NOMO-1 treated with DMSO at 0.1 percent for 48 hours (cell line): ENCODE data around the gene TMEM253.
A peak's percentile ranks its signal among the peaks of the same experiment; 100 is the strongest.

Experiments
- DNase-seq: peaks from one replicate; lab custom pipeline; 2025; ENCODE audit not compliant: unreplicated experiment; lab: John Stamatoyannopoulos, UW

TMEM253 gene

DNA sequence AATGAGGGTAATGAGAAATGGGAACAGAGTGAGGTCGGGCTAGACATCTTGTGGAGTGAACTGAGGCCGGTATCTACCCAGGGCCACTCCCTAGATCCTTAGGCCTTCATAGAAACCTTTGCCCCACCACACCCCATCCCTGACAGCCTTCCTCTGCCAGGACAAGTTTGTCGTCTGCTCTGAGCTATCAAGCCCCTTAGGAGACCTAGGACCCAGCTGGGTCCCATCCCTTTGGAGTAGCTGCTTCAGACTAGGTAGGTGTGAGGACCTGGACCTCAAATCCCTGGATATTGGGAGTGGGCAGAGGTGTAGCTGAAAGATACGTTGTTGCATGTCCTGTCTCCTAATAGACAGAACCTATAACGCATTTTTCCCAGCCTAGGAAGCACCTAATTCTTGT is at the start of gene TMEM253:
TSS of gene TMEM253 (plus strand) at position 136 of the 400 bp plus-strand sequence. CDS start 278 bp downstream, outside the sequence.
- no peak for DNase-seq

DNA sequence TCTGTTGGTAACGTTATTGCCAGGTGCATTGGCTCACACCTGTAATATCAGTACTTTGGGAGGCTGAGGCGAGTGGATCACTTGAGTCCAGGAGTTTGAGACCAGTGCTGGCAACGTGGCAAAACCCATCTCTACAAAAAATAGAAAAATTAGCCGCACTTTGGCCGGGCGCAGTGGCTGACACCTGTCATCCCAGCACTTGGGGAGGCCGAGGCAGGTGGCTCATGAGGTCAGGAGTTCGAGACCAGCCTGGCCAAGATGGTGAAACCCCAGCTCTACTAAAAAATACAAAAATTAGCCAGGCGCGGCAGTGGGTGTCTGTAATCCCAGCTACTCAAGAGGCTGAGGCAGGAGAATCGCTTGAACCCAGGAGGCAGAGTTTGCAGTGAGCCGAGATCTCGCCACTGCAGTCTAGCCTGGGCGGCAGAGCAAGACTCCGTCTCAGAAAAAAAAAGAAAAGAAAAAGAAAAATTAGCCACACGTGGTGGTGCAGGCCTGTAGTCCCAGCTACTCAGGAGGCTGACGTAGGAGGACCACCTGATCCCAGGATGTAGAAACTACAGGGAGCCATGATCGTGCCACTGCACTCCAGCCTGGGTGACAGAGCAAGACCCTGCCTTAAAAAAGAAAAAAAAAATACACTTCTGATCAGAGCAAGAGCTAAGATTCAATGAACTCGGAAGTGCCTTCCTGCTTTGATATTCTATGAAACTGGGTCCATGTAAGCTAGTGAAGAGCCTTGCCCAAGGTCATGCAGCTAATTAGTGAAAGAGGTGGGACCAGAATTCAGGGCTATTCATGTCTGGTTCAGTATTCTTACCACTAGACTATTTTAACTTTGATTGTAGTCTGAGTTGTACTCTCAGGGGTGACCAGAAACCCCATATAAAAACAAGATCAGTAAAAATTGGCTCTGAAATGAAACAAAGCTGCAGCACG is 47.4 kb upstream of the TMEM253 start:
- no peak for DNase-seq

- no peak for DNase-seq
Observed at GRCh38 chr14:21054123-21054767, 46.6 kb upstream of the TMEM253 start.

DNA sequence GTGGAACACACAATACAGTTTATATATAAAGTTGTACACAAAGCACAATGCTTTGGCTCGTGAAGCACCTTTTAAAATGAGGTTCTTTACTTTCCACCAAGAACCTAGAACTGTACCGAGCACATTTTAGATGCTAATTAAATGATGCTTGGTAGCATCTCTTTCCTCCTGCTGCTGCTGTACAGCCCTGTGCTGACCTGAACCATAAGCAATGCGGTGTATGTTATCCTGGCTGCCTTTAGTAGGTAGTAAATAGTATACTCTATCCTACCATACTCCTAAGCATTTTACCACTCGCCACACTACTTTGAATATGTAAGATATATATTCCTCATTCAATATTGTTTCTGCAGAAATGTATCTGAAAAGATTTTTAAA is 46.1 kb upstream of the TMEM253 start:
- no peak for DNase-seq

- DNase-seq = no peak
Observed at GRCh38 chr14:21055432-21056117, 45.3 kb upstream of the TMEM253 start.

- no peak for DNase-seq
Observed at GRCh38 chr14:21056520-21057163, 44.2 kb upstream of the TMEM253 start.

- DNase-seq = no peak
Observed at GRCh38 chr14:21057803-21058675, 42.8 kb upstream of the TMEM253 start, which contains the start of gene RNASE8. Gene RNASE8 (plus strand): TSS chr14:21057822. CDS start chr14:21057893, 71 bp downstream.

GRCh38 chr14:21058903-21059302 is 42.0 kb upstream of the TMEM253 start:
- no peak for DNase-seq

DNA sequence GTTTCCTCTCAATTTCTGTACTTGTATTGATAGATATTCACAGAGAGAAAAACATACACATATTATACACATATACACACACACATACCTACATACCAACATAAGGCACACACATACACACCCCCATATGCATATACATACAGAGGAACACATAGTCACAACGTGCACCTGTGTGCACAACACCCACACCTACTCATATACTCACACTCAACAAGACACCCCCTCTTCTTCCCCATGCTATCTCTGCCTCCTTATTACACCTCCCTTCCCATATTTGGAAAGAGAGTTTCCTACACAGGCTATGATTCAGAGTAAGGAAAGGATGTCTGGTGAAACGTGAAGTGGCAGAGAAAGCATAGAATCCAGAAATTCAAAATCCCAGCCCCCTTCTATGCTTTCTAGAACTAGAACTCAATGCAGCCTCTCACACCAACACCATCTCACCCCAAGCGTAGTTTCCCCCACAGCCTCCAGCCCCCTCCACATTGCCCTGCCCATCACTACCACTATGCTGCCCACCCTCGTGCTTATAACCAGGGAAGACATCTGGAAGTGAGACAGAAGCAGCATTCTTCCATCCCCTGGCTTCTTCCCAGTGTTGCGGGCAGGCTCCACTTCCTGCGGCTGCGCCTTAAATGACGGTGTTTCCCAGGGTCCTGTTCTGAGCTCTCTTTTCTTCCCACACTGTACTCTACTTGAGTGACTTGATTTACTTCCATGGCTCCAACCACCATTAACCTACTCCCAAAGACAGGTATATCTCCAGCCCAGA is 40.8 kb upstream of the TMEM253 start:
- DNase-seq = no peak

DNA sequence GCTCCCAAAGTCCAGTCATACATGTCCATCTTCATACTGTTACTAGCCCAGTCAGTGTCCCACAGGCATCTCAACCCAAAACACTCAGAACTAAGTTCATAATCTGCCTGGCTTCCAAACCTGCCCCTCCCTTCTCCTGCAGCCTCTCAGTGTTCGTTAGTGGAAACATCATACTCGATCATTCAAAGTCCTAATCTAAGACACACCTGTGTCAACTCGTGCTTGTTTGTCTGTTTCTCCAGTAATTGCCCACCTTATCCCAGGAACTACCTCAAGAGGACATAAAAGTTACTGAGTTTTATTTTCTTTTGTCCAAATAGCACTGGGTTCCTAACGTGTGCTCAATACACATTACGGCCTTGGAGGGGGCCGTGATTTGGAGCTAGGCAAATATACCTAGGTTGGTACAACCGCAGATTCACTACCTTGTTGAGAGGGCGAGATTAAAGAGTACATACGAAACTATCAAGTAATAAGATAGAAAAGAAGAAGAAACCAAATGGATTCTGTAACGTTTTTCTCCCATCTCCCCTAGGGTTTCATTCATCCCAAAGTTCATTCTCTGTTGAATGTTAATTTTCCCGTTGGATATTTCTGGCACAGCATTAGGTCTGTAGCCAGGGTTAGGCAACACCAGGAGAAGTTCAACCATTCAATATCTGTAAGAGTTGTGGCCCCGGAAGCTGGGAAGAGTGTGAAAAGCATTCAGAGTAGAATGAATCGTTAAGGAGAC is 40.1 kb upstream of the TMEM253 start:
- no peak for DNase-seq

DNA sequence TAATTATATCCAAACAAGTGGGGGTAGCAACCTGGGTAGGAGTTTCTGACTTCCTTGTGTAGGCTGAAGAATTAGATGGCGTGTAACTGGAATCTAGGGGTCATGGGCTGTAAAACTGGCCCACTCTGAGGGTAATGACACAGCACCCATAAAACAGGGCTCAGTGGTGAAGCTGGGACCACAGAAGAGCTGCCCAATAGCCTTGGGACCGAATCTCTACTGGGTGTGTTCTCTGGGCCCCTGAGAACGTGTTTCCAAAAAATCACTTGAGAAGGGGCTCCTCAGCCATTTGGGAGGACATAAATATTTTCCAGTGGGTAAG is 39.6 kb upstream of the TMEM253 start:
- DNase-seq = no peak

DNA sequence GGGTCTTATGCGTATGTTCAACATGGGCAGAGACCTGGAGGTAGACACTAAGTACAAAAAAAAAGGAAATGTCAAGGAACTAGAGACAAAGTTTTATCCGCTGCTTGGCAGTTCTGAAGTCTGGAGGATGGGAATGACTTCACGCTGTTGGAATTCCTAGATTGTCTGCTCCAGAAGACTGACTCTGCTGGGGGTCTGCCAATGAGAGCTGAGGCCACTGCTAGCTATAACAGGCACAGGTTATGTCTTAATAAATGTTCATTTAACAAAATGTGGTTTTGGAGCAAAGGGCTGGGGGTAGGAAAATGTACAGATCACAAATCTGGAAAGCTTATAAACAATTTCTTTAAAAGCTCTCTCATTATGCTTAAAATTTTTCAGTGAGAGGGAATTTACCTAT is 37.4 kb upstream of the TMEM253 start:
- DNase-seq = no peak

DNA sequence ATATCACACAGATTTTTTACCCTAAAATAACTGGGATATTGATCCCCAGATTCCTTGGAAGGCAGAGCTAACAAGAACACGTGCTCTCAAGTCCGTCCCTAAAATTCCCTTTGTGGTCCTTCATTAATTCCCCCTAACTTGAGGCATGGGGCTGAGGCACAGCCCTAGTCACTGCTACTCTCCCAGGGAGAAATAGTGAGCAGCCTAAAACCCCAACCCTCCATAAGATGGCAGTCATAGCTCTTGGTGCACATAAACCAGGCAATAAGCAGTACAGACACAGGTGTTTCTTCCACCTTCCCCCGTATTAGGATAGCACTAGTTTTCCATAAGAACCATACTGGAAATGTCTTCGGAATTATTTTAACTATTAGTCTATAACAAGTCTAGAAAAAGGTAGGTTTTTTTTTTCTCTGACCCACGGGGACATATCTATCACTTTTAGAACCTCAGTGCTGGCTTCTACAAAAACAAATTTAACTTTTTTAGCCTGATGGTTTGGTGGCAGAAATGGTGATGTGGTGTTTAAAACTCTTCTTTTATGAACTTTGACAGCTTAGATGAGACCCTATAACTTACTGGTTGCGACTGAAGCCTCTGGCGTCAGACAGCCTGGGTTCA is 33.9 kb upstream of the TMEM253 start:
- DNase-seq = no peak

GRCh38 chr14:21068521-21069387 is 32.1 kb upstream of the TMEM253 start:
- peak; percentile 74 for DNase-seq

DNA sequence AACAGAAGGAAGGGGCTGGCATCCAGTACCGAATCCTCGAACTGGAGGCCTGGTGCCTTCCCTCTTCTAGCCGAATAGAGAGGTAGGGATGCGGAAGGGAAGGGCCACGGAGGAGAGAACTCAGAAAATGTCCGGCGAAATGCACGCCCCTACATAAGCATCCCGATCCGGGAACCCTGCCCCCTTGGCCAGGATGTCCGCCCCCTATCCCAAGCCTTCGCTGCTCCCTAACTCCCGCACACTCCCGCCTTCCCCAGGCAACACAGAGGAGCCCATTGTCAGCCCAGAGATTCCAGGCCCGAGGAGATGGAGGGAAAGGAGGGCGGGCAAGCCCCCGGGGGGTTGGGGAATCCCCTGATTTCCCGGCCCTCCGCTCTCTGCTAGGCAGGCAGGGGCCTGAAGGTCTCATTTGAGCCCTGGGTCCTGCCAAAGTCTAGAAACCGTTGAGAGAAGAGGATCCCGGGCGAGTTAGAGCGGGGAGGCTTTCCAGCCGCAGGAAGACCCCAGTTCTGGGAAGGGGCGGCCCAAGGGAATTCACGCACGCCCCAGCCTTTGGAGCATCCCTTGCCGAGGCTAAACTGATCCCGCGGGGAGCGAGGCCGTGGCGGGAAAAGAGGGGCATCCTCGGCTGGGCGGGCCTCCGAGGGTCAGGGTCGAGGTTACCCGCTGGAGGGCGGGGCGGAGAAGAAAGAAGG is 31.3 kb upstream of the TMEM253 start:
- no peak for DNase-seq

GRCh38 chr14:21070083-21070609 is 30.7 kb upstream of the TMEM253 start, which contains the start of gene ARHGEF40:
Gene ARHGEF40 (plus strand): TSS chr14:21070304. CDS start chr14:21070397, 93 bp downstream.
- peak; percentile 38 for DNase-seq
